T-helper 1 cell treated with Interleukin-12 subunit alpha and Interleukin-12 subunit beta and Interleukin-4 antibody, amounts not matched to agents 30 μg/mL and 1 μg/mL, for 36 hours (primary cell): ENCODE results near the gene BABAM2.

Experiments used
- H3K27ac Mint-ChIP-seq: one replicate; pipeline ENCODE4 v1.8.0; 2021; ENCODE audit warnings: mild to moderate bottlenecking, mixed read lengths
- H3K27me3 Mint-ChIP-seq: one replicate; pipeline ENCODE4 v1.8.0; 2021; ENCODE audit warnings: low read depth, mixed read lengths
- H3K36me3 Mint-ChIP-seq: one replicate; pipeline ENCODE4 v1.8.0; 2021; ENCODE audit warnings: low read depth, mixed read lengths
- H3K4me1 Mint-ChIP-seq: one replicate; pipeline ENCODE4 v1.8.0; 2021; ENCODE audit warnings: low read depth, mixed read lengths
- H3K4me3 Mint-ChIP-seq: one replicate; pipeline ENCODE4 v1.8.0; 2021; ENCODE audit warnings: mild to moderate bottlenecking, moderate library complexity, mixed read lengths
- H3K9me3 Mint-ChIP-seq: one replicate; pipeline ENCODE4 v1.8.0; 2021; ENCODE audit warnings: mixed read lengths

The BABAM2 gene

DNA sequence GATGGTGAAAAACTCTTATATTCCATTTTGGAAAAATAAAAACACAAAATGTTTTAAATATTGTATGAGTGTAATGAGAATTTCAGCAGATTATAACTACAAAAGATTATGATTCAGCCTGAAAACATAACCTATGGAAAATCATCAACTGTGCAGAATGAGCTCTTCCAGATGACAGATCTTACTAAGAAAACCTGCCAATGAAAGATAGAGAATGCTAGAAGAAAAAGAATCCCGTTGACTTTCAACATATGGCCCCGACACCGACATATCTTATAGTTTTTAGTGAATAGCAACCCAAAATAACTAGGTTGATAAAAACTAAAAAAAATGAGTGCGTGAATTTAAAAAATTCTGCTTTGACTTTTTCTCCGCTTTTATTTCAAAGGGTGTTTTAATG lies 178.0 kb downstream of the BABAM2 start:
- Mint-ChIP-seq H3K9me3 (no peaks in the 10 kb centered on the region), H3K4me1 (peaks cover 2% of the 10 kb centered on the region), H3K27ac (no peak overlapping the region), H3K4me3 (no peak overlapping the region), H3K27me3 (no peaks in the 10 kb centered on the region), H3K36me3 (peaks cover 7% of the 10 kb centered on the region)

DNA sequence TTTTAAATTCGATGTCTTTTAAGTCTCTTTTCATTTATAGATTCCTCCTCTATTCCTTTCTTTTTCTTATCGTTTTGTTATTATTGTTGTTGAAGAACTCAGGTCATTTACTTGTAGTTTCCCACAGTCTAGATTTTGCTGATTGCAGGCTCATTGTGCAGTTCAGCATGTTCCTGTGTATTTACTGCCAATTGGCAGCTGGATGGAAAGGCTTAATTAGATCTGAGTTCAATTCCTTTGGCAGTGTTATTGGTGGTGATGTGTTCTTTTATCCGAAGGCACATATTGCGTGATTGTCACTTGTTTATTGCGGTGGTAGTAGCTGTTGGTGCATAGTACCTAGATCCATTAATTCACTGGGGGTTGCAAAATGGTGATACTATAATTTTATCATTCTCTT lies 180.7 kb downstream of the BABAM2 start:
- no peaks in the 10 kb centered on the region for H3K9me3 Mint-ChIP-seq
- peaks cover 6% of the 10 kb centered on the region for H3K36me3 Mint-ChIP-seq
- no peaks in the 10 kb centered on the region for H3K27me3 Mint-ChIP-seq
- peaks cover 2% of the 10 kb centered on the region for H3K4me1 Mint-ChIP-seq
- no peak overlapping the region for H3K4me3 Mint-ChIP-seq
- H3K27ac Mint-ChIP-seq = no peak overlapping the region

DNA sequence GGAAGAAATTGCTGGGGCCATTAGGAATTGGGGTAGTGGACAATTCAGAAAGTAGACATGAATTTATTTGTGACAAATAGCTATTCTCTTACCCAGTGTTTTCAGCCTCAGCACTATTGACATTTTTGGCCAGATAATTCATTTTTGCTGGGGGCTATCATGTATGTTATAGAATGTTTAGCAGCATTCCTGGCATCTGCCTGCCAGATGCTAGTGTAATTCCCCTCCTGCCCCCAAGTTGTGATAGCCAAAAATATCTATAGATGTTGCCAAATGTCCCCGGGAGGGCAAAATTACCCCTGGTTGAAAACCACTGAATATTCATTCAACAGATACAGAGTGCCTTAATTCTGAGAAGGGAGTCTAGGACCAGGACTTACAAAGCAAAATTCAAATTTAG lies 183.6 kb downstream of the BABAM2 start:
- H3K27ac Mint-ChIP-seq = no peak overlapping the region
- H3K9me3 Mint-ChIP-seq = no peaks in the 10 kb centered on the region
- no peak overlapping the region for H3K4me3 Mint-ChIP-seq
- no peaks in the 10 kb centered on the region for H3K27me3 Mint-ChIP-seq
- H3K4me1 Mint-ChIP-seq = no peaks in the 10 kb centered on the region
- no peaks in the 10 kb centered on the region for H3K36me3 Mint-ChIP-seq

DNA sequence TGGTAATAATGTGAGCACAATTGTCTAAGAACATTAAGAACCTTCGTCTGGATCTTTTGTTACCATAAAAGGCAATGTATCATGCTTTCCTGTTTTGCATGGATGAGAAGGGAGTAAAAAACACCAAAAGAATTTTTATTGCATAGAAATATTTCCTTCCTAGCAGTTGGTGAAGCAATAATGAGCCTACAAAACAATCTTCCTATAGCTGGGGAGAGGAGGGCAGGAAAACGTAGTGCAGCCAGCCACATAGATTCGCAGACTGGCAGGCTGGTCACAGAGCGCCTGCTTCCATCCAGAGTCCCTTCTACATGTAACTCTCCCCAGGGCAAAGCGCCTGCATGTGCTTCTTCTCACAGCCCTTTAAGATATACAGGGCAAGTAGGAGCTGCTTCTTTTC lies 190.4 kb downstream of the BABAM2 start:
- H3K4me3 Mint-ChIP-seq = no peak overlapping the region
- H3K36me3 Mint-ChIP-seq = no peaks in the 10 kb centered on the region
- H3K9me3 Mint-ChIP-seq = no peaks in the 10 kb centered on the region
- H3K27me3 Mint-ChIP-seq = no peaks in the 10 kb centered on the region
- H3K27ac Mint-ChIP-seq = no peak overlapping the region
- peaks cover 6% of the 10 kb centered on the region for H3K4me1 Mint-ChIP-seq

DNA sequence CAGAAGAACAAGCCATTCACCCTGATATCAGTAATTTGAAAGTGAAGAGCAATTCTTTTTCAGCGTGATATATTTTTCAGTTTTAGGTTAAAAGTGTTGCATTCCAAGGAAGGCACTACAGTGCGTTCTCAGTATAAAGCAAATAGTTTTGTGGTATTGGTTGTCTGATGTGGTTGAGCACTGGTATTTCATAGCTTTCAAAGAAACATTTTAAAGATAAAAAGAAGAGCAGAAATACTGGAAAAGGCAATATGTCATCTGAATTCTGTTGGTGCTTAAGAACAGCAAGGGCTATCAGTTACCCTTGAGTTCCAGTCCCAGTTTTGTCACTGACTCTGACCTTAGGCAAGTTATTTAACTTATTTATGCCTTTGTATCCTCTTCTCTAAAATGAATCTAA lies 191.6 kb downstream of the BABAM2 start:
- H3K4me1 Mint-ChIP-seq = peaks cover 6% of the 10 kb centered on the region
- H3K9me3 Mint-ChIP-seq = no peaks in the 10 kb centered on the region
- no peak overlapping the region for H3K4me3 Mint-ChIP-seq
- no peaks in the 10 kb centered on the region for H3K36me3 Mint-ChIP-seq
- no peak overlapping the region for H3K27ac Mint-ChIP-seq
- no peaks in the 10 kb centered on the region for H3K27me3 Mint-ChIP-seq

DNA sequence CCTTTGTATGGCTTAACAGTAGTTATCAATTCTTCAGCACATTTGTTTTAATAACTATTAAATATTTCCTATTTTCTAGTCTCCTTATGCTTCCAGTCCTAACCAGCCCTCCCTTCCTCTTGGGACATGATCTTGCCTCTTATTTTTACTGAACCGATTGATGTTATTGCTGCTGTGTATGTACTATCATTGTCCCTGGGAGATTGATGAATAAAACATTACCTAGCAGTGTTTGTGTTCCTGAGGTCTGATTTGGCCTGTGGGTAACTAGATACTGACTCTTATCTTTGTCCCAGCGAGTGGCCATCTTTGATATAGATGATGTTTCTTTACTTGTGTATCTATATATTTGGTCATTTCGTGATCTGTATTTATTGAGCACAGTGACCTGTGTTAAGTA lies 192.9 kb downstream of the BABAM2 start:
- no peaks in the 10 kb centered on the region for H3K9me3 Mint-ChIP-seq
- H3K4me3 Mint-ChIP-seq = no peak overlapping the region
- H3K27ac Mint-ChIP-seq = no peak overlapping the region
- no peaks in the 10 kb centered on the region for H3K27me3 Mint-ChIP-seq
- peaks cover 6% of the 10 kb centered on the region for H3K4me1 Mint-ChIP-seq
- no peaks in the 10 kb centered on the region for H3K36me3 Mint-ChIP-seq

DNA sequence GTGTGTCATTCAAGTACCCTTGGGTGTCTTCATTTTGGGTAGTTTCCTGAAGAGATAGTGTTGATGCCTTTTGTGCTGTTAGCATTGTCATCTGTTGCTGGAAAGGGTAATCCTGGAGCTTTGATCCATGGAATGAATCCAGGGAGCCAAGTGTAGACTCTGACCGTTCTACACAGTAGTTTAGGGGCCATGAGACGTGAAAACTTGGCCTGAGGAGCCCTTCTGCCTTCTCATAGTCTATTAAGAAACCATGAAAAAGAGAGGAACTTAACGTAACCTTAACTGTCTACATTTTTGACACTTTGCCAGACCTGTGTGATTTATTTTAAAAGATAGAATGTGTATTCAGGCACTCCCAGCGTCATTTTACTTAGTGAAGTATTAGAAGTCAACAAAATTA lies 194.0 kb downstream of the BABAM2 start:
- Mint-ChIP-seq H3K27me3 (no peaks in the 10 kb centered on the region), H3K4me1 (peaks cover 6% of the 10 kb centered on the region), H3K9me3 (no peaks in the 10 kb centered on the region), H3K4me3 (no peak overlapping the region), H3K27ac (no peak overlapping the region), H3K36me3 (no peaks in the 10 kb centered on the region)

DNA sequence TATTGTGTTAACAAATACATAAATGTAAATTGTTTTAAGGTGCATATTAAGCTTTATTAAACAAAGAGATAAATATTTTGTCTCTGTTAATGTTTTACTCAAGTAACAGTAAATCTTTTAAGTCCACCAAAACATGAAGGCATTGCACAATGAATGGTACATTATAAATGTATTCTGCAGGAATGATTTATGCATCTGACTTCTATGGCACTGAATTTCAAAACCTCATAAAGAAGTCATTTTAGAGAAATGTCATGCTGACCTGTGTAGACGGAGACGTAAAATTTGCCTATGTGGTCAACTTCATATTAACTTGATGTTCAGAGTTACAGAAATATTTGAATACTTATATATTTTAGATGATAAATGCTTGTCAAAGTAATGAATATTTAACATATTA lies 194.7 kb downstream of the BABAM2 start:
- Mint-ChIP-seq H3K27me3 (no peaks in the 10 kb centered on the region), H3K4me3 (no peak overlapping the region)

DNA sequence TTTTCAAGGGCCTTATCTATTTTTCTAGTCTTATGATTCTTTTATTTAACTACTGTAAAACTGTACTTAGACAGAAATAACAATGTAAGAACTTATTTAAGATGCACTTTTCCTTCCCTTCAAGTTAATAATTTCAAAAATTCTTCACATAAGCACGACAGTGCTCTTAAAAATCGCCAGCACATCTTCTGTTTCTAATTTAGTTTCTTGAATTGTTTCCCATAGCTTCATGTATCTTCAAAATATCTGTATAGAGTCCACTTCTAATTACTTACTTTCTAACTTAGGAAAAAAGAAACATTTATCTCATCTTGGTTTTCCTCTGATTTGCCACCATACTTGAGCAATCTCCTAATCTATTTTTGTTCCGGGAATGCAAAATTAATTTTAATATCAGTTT lies 196.1 kb downstream of the BABAM2 start:
- no peaks in the 10 kb centered on the region for H3K9me3 Mint-ChIP-seq
- peaks cover 2% of the 10 kb centered on the region for H3K36me3 Mint-ChIP-seq

More for the DNA sequence above, 194.7 kb downstream of the BABAM2 start:
- H3K36me3 Mint-ChIP-seq = no peaks in the 10 kb centered on the region
- no peak overlapping the region for H3K27ac Mint-ChIP-seq
- no peaks in the 10 kb centered on the region for H3K9me3 Mint-ChIP-seq
- H3K4me1 Mint-ChIP-seq = peaks cover 5% of the 10 kb centered on the region

DNA sequence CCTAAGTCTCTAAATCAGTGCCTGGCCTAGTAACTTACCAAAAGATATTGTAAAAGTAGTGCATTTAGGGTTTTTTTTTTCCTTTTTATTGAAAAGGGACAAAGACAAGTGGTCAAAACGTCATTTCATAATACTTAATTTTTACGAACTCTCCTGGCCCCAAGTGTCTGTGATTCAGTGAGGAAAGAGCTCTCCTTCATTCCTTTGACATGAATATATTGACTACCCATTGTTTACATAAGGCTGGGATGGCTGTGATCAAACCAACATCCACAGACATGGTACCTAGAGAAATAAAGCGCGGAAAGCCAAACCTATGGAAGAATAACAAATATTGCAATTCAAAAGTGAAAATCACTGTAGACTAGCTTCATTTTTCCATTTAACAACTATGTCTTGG lies 198.4 kb downstream of the BABAM2 start:
- Mint-ChIP-seq H3K9me3 (no peaks in the 10 kb centered on the region), H3K27ac (no peak overlapping the region)

More for the DNA sequence above, 196.1 kb downstream of the BABAM2 start:
- Mint-ChIP-seq H3K27ac (no peak overlapping the region), H3K4me3 (no peak overlapping the region), H3K4me1 (peaks cover 2% of the 10 kb centered on the region), H3K27me3 (no peaks in the 10 kb centered on the region)

DNA sequence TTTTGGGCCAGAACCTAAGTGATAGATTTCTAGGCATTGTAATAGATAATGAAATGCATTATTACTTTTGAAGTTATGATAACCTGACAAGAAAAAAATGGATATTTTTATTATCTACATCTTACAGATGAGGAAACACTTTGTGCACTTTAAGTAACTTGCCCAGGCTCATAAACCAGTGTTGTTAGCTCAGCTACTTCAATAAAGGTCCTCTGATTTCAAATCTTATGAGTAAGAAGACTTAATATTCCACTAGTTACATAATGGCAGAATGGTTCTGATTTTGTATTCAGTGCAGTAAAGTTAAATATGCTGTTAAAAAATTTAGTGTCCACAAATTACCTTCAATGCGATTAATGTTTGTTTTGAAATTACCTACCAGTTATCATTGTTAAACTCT lies 199.0 kb downstream of the BABAM2 start:
- peaks cover 3% of the 10 kb centered on the region for H3K36me3 Mint-ChIP-seq
- H3K27ac Mint-ChIP-seq = no peak overlapping the region
- H3K4me3 Mint-ChIP-seq = no peak overlapping the region
- no peaks in the 10 kb centered on the region for H3K9me3 Mint-ChIP-seq
- H3K4me1 Mint-ChIP-seq = no peaks in the 10 kb centered on the region
- H3K27me3 Mint-ChIP-seq = no peaks in the 10 kb centered on the region

More for the DNA sequence above, 198.4 kb downstream of the BABAM2 start:
- Mint-ChIP-seq H3K4me1 (no peaks in the 10 kb centered on the region), H3K27me3 (no peaks in the 10 kb centered on the region), H3K4me3 (no peak overlapping the region), H3K36me3 (peaks cover 3% of the 10 kb centered on the region)

DNA sequence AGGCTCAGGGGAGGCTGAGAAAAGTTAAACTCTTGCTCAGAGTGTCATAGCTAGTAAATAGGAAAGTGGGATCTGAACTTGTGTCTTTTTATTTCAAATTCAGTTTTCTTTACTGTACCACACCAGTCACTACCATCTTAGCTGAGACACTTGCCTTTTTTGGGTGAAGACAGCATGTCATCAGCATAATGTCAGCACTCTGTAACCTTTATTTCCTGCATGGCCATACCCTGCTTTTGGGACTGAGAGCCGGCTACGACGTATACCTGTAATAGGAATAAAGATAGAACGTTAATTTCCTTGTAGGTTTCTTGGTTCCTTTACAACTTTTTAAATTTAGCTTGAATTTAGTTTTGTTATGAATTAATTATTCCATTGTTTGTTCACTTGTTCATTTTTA lies 202.8 kb downstream of the BABAM2 start:
- H3K27me3 Mint-ChIP-seq = no peaks in the 10 kb centered on the region

DNA sequence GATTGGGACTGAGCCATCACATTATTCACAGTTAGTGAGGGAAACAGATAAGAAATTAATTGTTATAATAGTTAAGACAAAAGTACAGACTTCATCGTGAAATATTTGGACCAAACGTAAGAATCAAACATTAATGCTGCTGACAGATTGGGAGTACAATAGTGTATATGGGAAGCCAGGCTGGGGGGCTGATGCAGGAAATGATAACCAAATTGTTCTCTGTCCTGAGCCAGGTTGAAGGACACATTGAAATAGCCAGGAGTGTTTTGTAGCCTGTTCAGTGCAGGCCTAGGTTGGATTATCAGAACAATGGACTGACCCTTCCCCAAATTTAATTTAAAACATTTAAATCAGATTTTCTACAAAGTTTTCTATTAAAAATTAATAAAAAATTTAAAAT lies 203.2 kb downstream of the BABAM2 start:
- Mint-ChIP-seq H3K9me3 (no peaks in the 10 kb centered on the region), H3K4me3 (no peak overlapping the region), H3K4me1 (no peaks in the 10 kb centered on the region), H3K36me3 (peaks cover 3% of the 10 kb centered on the region), H3K27me3 (no peaks in the 10 kb centered on the region), H3K27ac (no peak overlapping the region)

More for the DNA sequence above, 202.8 kb downstream of the BABAM2 start:
- H3K4me1 Mint-ChIP-seq = no peaks in the 10 kb centered on the region
- no peak overlapping the region for H3K27ac Mint-ChIP-seq
- H3K4me3 Mint-ChIP-seq = no peak overlapping the region
- H3K36me3 Mint-ChIP-seq = peaks cover 3% of the 10 kb centered on the region
- no peaks in the 10 kb centered on the region for H3K9me3 Mint-ChIP-seq

DNA sequence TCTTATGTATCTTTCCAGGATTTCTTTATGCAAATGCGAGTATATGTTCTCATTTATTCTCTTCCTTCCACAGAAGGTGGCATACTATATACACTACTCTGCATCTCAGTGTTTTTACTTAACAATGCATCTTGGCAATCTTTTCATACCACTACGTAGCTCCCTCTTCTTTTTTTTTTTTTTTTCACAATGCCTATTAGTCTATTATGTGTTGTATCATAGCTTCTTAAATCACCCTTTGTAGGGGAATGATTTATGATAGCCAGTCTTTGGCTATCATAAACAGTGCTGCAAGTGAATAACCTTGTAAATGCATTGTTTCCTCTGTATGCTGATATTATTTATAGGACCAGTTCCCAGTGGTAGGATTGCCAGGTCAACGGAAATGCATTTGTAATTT lies 204.2 kb downstream of the BABAM2 start:
- Mint-ChIP-seq H3K27ac (no peak overlapping the region), H3K4me1 (no peaks in the 10 kb centered on the region), H3K27me3 (no peaks in the 10 kb centered on the region), H3K36me3 (peaks cover 3% of the 10 kb centered on the region), H3K9me3 (no peaks in the 10 kb centered on the region), H3K4me3 (no peak overlapping the region)

DNA sequence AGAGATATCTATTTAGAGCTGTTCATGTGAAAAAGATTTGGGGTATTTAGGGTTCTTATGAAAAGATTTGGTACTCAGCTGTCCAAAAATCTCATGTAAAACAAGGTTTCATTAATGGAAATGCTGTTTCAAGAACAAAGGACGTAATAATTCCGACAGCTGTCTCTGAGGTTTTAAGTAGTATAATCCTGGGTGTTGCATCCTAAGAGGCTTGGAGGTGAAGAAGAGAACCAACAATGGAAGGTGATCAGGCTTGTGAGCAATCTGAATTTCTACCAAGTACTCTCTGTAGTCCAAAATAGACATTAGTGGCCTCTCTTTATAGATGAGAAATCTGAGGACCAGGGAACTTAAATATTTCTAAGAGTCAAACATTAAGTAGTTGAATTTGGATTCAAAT lies 205.1 kb downstream of the BABAM2 start:
- H3K9me3 Mint-ChIP-seq = no peaks in the 10 kb centered on the region
- no peaks in the 10 kb centered on the region for H3K27me3 Mint-ChIP-seq
- peaks cover 3% of the 10 kb centered on the region for H3K36me3 Mint-ChIP-seq
- no peak overlapping the region for H3K27ac Mint-ChIP-seq
- H3K4me3 Mint-ChIP-seq = no peak overlapping the region
- H3K4me1 Mint-ChIP-seq = no peaks in the 10 kb centered on the region

DNA sequence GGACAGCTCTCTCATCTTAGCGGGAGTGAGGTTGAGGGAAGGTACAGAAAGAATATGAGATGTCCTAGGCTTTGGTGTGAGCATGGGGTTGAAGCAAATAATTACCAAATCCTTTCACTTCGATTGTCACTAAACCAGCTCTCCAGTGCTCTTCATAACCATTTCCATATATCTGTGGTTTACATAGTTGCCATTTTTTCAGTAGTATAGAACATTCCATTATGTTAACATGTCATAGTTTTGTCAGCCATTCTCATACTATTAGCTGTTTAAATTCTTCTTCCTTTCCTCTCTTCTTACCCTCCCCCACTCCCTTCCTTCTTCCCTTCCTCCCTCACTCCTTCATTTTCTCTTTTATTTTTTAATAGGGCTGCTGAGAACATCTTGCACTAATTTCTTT lies 205.9 kb downstream of the BABAM2 start:
- H3K4me1 Mint-ChIP-seq = no peaks in the 10 kb centered on the region
- no peaks in the 10 kb centered on the region for H3K27me3 Mint-ChIP-seq
- no peaks in the 10 kb centered on the region for H3K9me3 Mint-ChIP-seq
- H3K36me3 Mint-ChIP-seq = peaks cover 1% of the 10 kb centered on the region
- H3K27ac Mint-ChIP-seq = no peak overlapping the region
- no peak overlapping the region for H3K4me3 Mint-ChIP-seq
